Measurements from ENCODE around the gene RERE.

DNA sequence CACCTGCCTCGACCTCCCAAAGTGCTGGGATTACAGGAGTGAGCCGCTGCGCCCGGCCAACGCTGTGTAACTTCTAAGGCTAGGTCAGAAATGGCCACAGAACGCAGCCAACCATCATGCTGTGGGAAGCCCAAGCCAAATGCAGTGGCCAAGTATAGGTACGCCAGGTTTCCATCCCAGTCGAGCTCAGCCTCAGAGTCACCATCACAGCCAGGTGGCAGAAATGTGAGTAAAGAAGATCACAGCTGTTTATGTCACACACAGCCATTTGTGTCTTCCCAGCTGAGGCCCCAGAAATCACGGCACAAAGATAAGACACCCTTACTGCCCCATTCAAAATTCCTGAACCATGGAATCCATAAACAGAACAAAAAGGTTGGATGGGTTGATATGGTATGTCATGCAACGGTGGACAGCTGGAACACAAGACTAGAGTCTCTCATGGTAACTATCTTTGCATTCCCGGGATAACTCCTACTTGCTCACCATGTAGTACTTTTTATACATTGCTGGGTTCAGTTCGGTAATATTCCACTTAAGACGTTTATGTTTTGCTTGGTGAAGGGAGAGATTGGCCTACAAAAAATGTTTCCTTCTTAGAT lies 415.2 kb downstream of the RERE start:
- TF ChIP-seq, protein P1, sequence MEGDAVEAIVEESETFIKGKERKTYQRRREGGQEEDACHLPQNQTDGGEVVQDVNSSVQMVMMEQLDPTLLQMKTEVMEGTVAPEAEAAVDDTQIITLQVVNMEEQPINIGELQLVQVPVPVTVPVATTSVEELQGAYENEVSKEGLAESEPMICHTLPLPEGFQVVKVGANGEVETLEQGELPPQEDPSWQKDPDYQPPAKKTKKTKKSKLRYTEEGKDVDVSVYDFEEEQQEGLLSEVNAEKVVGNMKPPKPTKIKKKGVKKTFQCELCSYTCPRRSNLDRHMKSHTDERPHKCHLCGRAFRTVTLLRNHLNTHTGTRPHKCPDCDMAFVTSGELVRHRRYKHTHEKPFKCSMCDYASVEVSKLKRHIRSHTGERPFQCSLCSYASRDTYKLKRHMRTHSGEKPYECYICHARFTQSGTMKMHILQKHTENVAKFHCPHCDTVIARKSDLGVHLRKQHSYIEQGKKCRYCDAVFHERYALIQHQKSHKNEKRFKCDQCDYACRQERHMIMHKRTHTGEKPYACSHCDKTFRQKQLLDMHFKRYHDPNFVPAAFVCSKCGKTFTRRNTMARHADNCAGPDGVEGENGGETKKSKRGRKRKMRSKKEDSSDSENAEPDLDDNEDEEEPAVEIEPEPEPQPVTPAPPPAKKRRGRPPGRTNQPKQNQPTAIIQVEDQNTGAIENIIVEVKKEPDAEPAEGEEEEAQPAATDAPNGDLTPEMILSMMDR (IDR thresholded peaks at IDR 0.05) = no peak
- TF ChIP-seq POLR2A (IDR thresholded peaks at IDR 0.05) = no peak

Data from uterus (tissue), 2 donors.